ENCODE measurements around the gene SBNO1.
"Not testable (repeated sequence)": the region's sequence is repeated elsewhere in the genome, so short reads cannot be mapped to it uniquely, and the experiment has no call there.

SBNO1 gene

GRCh38 chr12:123248996-123249741 is 115.5 kb downstream of the SBNO1 start:
- not testable (repeated sequence) for DNase-seq (ENCODE audit: low read depth)

- DNase-seq (ENCODE audit: low read depth), result not testable (repeated sequence)
Measured at GRCh38 chr12:123248129-123248528, 116.5 kb downstream of the SBNO1 start.

GRCh38 chr12:123245678-123246077 is 119.0 kb downstream of the SBNO1 start:
- no peak for DNase-seq (ENCODE audit: low read depth)

GRCh38 chr12:123243671-123244262 is 120.9 kb downstream of the SBNO1 start:
- no peak for DNase-seq (ENCODE audit: low read depth)

- DNase-seq (ENCODE audit: low read depth), result no peak
Measured at GRCh38 chr12:123242116-123242904, 122.3 kb downstream of the SBNO1 start.

All from EH (cell line).